ENCODE data around the gene NFIB.

- TF ChIP-seq CTCF (conservative IDR thresholded peaks at IDR 0.05; ENCODE audit: low read depth, low read length): no peak
- no peak for TF ChIP-seq MAZ (IDR thresholded peaks at IDR 0.05; ENCODE audit: borderline replicate concordance, low read depth, low read length)
- TF ChIP-seq ELK1 (IDR thresholded peaks at IDR 0.05; ENCODE audit: borderline replicate concordance, low read depth, low read length): no peak
- no peak for TF ChIP-seq POLR2A (IDR thresholded peaks at IDR 0.05; ENCODE audit: low read depth, low read length)
- no peak for TF ChIP-seq USF2 (IDR thresholded peaks at IDR 0.05; ENCODE audit: low read depth, low read length)
- TF ChIP-seq NFE2L2 (IDR thresholded peaks at IDR 0.05; ENCODE audit: low read depth, low read length): no peak
- no peak for TF ChIP-seq CEBPB (IDR thresholded peaks at IDR 0.05; ENCODE audit: low read depth, low read length)
- TF ChIP-seq RCOR1 (IDR thresholded peaks at IDR 0.05; ENCODE audit: insufficient replicate concordance, low read length): no peak
- no peak; the same call in 1 of the 2 replicates for TF ChIP-seq BHLHE40 (IDR thresholded peaks at IDR 0.05; ENCODE audit: low read depth, low read length)
- no peak for TF ChIP-seq RAD21 (IDR thresholded peaks at IDR 0.05; ENCODE audit: low read length)
- TF ChIP-seq FOS (IDR thresholded peaks at IDR 0.05; ENCODE audit: low read depth, low read length): no peak
- TF ChIP-seq MAFK (IDR thresholded peaks at IDR 0.05; ENCODE audit: low read depth, low read length): no peak
- TF ChIP-seq SMC3 (IDR thresholded peaks at IDR 0.05; ENCODE audit: low read depth, low read length): no peak
- TF ChIP-seq MXI1 (IDR thresholded peaks at IDR 0.05; ENCODE audit: borderline replicate concordance, low read depth, low read length): no peak
Observed at GRCh38 chr9:14258660-14259239, 55.2 kb downstream of the NFIB start.
